GM12891 (cell line): ENCODE results near the gene SPTSSB.

Source experiments
- POLR2A ChIP-seq: IDR thresholded peaks from 2 replicates; pipeline ENCODE4 v1.6.1; 2011; ENCODE audit warnings: low read depth, low read length, control low read depth
- POLR2AphosphoS5 ChIP-seq: IDR thresholded peaks from 2 replicates; pipeline ENCODE4 v1.6.1; 2011; ENCODE audit warnings: low read depth, low read length, control low read depth
- POU2F2 ChIP-seq: IDR thresholded peaks from 2 replicates; pipeline ENCODE4 v1.6.1; 2011; ENCODE audit warnings: low read depth, mild to moderate bottlenecking, control low read depth, low read length, moderate library complexity
- SPI1 ChIP-seq: IDR thresholded peaks from 2 replicates; pipeline ENCODE4 v1.6.1; 2011; ENCODE audit warnings: low read depth, low read length, control low read depth
- TAF1 ChIP-seq: IDR thresholded peaks from 2 replicates; pipeline ENCODE4 v1.6.1; 2011; ENCODE audit warnings: low read depth, low read length, control low read depth

- TF ChIP-seq POLR2A: no peak
- no peak for TF ChIP-seq TAF1
- no peak for TF ChIP-seq POLR2AphosphoS5
- TF ChIP-seq SPI1: no peak
- no peak for TF ChIP-seq POU2F2
Observed at GRCh38 chr3:161333696-161334095, 37.6 kb downstream of the SPTSSB start.
